Epithelial cell of esophagus (primary cell): ENCODE measurements around the gene GPR137B.
A peak's percentile ranks its signal among the peaks of the same experiment; 100 is the strongest.

Source experiments
- DNase-seq: peaks from one replicate; pipeline ENCODE4 v3.0.0; 2010; ENCODE audit warnings: low read depth
- H3K4me3 ChIP-seq: 2 replicates; pipeline ENCODE4 v1.5.1; 2011; ENCODE audit warnings: mild to moderate bottlenecking, low read length, control low read depth
- TF ChIP-seq, protein P1 (sequence below): IDR thresholded peaks from 2 replicates; pipeline ENCODE4 v1.5.1; 2011; ENCODE audit warnings: low read depth, mild to moderate bottlenecking, low read length, control low read depth, inconsistent platforms; ENCODE audit not compliant: insufficient read depth; ENCODE audit errors: missing control alignments

The GPR137B gene

GRCh38 chr1:236144446-236145150 lies 2.3 kb downstream of the GPR137B start:
- H3K4me3 ChIP-seq = no peak overlapping the region
- peak; percentile 27 for DNase-seq
- TF ChIP-seq, protein P1, sequence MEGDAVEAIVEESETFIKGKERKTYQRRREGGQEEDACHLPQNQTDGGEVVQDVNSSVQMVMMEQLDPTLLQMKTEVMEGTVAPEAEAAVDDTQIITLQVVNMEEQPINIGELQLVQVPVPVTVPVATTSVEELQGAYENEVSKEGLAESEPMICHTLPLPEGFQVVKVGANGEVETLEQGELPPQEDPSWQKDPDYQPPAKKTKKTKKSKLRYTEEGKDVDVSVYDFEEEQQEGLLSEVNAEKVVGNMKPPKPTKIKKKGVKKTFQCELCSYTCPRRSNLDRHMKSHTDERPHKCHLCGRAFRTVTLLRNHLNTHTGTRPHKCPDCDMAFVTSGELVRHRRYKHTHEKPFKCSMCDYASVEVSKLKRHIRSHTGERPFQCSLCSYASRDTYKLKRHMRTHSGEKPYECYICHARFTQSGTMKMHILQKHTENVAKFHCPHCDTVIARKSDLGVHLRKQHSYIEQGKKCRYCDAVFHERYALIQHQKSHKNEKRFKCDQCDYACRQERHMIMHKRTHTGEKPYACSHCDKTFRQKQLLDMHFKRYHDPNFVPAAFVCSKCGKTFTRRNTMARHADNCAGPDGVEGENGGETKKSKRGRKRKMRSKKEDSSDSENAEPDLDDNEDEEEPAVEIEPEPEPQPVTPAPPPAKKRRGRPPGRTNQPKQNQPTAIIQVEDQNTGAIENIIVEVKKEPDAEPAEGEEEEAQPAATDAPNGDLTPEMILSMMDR = no peak

GRCh38 chr1:236147068-236147467 lies 4.7 kb downstream of the GPR137B start:
- TF ChIP-seq, protein P1 = no peak
- no peak overlapping the region for H3K4me3 ChIP-seq
- DNase-seq = no peak

DNA sequence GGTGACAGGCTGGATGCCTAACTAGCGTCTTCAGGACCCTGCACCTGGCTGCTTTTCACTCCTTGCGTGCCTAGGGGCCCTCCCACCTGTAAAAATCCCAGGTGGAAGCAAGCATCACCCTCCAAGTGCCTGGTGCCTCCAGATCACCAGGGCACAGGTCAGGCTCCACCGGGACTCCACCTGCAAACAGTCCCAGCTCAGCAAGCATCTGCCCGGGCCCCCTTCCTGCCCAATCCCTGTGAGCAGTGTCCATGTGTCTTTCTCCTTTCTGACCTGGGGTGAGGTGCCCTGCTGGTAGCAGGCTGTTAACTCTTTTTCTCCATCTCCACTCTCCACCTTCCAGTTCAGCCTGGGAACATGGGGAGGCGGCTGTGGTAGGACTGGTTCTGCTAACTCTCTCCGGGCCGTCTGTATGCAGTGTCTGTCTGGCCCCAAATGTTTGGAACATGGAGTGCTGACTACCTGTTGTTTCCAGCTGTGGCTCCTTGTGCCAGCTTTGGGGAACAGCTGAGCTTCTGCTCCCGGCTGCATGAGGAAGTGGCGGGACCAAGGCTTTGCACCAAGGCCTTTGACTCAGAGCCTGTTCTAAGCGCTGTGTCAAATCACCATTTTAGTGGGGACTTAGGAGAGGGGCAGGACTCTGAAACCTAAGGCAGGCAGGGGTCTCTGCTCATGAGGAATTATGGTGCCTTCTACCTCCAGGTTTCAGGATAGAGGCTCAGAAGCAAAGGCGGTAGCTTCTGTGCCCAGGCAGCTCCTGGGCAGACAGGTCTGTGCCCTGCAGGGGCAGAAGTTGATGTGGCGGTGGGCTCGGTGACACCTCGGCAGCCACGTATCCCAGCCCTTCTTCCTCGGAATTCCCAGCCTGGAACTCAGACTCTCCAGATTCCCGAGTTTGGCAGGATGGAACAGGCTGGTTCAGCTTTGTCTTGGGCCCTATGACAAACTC lies 5.5 kb downstream of the GPR137B start:
- DNase-seq = no peak
- H3K4me3 ChIP-seq = no peak overlapping the region
- TF ChIP-seq, protein P1 = peak; percentile 11

DNA sequence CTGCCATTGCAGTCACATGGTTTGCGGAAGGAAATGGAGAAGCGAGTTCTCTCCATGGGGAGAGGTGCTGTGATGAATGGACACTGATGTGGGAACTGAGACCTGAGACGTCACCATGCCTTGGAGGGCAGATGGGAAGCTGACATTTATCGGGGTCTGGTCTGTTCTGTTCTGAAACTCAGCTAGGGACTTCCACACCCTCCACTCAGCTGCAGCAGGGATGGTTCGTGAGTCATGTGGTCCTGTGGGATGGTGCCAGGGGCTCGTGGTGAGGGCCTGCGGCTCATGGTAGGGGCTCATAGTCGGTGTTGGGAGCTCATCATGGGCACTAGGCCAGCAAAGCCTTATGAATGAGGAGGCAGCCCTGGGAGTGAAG lies 6.1 kb downstream of the GPR137B start:
- TF ChIP-seq, protein P1 = no peak
- no peak for DNase-seq

GRCh38 chr1:236149003-236149595 lies 6.8 kb downstream of the GPR137B start:
- TF ChIP-seq, protein P1 = no peak
- H3K4me3 ChIP-seq = no peak overlapping the region

More for the DNA sequence above, 6.1 kb downstream of the GPR137B start:
- no peak overlapping the region for H3K4me3 ChIP-seq

GRCh38 chr1:236149696-236150228 lies 7.4 kb downstream of the GPR137B start:
- TF ChIP-seq, protein P1 = no peak
- H3K4me3 ChIP-seq = no peak overlapping the region
- DNase-seq = no peak

More at GRCh38 chr1:236149003-236149595, 6.8 kb downstream of the GPR137B start:
- DNase-seq = no peak
